Inflammatory macrophage treated with lipopolysaccharide for 1 hour (primary cell): ENCODE measurements around the gene CD72.
"Not testable (repeated sequence)": the region's sequence is repeated elsewhere in the genome, so short reads cannot be mapped to it uniquely, and the experiment has no call there.

Experiments used
- DNase-seq, 2 donors: peaks; one replicate each; pipeline ENCODE4 v3.0.0-alpha.2; 2020 to 2022

Gene CD72

GRCh38 chr9:35583521-35583920 lies 34.7 kb downstream of the CD72 start:
- DNase-seq = not testable (repeated sequence)

DNA sequence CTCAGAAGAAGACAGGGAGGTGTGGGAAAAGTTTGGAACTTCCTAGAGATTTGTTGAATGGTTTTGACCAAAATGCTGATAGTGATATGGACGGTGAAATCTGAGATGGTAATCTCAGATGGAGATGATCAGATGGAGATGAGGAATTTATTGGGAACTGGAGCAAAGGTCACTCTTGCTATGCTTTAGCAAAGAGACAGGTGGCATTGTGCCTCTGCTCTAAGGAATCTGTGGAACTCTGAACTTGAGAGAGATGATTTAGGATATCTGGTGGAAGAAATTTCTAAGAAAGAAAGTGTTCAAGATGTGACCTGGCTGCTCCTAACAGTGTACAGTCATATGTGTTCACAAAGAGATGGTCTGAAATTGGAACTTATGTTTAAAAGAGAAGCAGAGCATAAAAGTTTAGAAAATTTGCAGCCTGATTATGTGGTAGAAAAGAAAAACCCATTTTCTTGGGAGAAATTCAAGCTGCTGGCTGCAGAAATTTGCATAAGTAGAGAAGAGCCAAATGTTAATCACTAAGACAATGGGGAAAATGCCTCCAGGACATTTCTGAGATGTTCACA lies 38.5 kb downstream of the CD72 start:
- DNase-seq = not testable (repeated sequence)

GRCh38 chr9:35579130-35579529 lies 39.1 kb downstream of the CD72 start:
- peak; percentile 68 to 75 for DNase-seq

GRCh38 chr9:35577486-35577885 lies 40.7 kb downstream of the CD72 start:
- no peak for DNase-seq

- no peak for DNase-seq
These were observed 42.7 kb downstream of the CD72 start for GRCh38 chr9:35575478-35575877.

DNA sequence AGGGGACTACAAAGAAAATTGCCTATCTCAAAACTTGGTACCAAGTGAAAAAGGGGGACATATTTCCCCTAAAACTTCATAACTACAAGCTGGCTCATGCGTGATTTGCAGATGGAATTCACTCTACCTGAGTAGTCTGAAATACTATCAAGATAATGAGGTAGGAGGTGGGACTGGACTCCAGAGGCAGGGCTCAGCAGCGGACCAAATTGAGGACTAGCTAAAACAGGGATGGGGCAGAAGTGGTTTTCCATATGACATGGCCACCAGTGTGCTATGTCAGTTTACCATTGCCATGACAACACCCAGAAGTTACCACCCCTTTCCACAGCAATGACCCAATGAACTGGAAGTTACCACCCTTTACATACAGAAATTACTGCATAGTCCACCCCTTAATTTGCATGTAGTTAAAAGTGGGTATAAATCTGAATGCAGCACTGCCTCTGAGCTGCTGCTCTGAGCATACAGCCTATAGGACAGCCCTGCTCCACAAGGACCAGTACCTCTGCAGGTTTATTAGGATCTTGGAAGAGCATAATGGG lies 43.6 kb downstream of the CD72 start:
- no peak for DNase-seq

- DNase-seq = no peak
These were observed 47.3 kb downstream of the CD72 start for GRCh38 chr9:35570709-35571504.

DNA sequence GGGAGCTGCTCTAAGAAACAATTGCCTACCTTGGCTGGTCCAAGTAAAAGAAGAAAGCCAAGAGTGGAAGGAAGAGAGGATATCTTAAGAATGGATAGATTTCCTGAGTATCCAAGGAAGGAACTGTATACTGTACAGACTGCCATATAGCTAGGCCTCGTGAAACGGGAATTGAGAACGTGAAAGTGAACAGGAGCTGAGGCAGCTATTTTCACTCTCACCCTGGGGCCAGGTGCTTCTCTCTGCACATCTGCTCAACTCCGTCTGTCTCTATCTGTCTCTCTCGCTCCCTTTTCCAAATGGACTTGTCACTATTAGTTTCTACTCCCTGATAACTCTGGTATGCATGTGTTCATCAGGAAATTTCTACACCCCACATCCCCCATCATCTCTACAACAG lies 49.0 kb downstream of the CD72 start:
- peak in 1 of 2 donors; percentile 15 for DNase-seq

DNA sequence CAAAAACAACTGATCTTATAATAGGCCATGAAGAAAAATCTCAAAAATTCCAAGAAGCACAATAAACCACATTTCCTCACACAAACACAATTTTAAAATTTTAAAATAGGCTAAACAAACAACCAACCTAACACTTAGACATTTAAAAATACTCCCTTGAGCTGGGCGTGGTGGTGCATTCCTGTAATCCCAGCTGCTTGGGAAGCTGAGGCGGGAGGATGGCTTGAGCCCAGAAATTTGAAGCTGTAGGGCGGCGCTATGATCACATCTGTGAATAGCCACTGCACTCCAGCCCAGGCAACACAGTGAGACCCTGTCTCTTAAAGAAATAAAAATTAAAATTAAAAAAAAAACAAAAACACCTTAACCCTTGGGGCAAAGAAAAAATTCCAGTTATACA lies 50.0 kb downstream of the CD72 start:
- DNase-seq = no peak

DNA sequence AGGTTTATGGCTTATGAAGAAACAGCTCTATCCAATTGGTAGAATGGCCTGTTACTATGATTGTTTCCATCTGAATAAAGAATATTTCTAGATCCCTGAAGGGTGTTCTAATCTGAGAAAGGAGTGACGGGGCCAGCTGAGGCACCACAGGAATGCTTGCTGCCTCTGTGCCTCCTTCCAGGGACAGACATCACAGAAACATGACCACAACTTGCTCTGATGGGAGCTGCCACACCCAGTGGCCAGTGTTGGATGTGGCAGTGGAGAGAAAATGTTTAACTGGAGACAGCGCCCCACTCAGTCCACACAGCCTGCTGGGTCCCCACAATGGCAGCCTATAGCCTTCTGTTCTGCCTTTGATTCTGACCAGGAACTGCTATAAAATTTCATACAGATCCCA lies 51.8 kb downstream of the CD72 start:
- no peak for DNase-seq

DNA sequence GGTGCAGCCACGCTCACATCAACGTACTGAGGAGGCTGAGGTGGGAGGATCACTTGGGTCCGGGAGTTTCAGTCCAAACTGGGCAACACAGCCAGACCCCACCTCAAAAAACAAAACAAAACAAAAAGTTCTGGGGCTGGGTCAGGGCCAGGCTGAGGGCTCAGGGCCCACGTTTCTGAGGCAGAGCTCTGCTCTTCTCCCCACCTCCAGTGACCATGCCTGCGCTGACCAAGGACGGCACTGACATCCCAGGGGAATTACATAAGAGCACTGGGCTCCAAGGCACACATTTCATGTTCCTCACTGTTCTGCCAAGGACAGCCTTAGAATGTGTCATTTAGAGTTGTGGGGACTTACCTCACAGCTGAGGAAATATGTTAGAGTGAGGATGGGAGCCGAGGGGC lies 53.6 kb downstream of the CD72 start:
- no peak for DNase-seq

DNA sequence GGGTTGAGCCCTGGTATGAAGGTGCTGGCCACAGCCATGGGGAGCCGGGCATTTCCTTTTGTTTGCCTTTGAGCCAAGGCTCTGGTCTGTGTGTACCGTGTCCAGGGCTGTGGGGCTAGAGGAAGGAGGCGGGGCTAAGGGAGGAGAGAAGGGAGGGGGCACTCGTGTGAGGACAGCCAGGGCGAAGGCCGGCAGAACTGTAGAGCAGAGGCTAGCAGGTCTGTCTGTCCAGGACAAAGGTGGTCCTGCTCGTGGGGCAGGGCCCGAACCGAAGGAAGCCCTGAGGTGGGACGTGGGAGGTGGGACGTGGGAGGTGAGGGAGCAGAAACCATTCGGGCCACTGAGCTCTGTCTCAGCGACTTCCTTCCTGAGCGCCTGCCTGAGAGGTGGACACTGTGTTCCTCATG lies 54.4 kb downstream of the CD72 start:
- no peak for DNase-seq

DNA sequence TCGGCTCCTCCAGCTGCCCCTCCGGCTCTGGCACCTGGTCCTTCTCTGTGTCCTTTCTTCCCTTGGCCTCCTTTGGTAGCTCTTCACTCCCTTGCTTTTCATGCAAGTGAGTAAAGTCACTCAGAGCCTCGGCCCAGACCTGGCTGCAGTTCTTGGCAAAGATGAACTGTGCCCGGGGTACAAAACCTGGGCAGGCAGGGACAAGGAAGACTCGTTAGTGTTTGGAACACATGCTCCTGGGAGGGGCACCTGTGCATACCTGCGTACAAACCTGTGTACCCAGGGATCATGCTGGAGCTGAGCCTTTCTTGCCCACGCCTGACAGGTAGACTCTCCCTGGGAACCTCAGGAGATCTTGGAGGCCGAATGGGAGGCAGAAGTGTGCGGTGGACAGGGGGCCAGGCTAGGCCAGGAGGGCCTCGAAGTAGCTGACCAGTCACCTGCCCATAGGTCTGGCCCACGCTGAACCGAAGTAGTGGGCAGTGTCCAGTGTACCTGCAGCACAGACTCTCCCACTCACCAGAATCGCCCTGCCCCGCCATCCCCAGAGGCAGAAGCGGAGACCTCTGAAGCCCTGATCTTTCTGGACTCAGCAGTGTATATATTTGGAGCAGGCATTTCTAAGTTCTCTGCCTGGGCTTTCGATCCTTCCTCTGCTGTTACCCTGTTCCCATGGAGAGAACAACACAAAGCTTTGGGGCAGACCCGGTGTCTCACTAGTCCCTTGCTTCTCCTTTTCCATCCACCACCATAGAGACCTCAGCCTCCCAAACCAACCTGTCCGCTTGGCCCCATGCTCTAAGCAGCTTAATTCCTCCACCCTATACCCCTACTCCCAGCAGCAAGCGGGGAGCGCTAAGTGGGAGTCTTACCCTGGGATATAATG lies 55.1 kb downstream of the CD72 start:
- DNase-seq = no peak

DNA sequence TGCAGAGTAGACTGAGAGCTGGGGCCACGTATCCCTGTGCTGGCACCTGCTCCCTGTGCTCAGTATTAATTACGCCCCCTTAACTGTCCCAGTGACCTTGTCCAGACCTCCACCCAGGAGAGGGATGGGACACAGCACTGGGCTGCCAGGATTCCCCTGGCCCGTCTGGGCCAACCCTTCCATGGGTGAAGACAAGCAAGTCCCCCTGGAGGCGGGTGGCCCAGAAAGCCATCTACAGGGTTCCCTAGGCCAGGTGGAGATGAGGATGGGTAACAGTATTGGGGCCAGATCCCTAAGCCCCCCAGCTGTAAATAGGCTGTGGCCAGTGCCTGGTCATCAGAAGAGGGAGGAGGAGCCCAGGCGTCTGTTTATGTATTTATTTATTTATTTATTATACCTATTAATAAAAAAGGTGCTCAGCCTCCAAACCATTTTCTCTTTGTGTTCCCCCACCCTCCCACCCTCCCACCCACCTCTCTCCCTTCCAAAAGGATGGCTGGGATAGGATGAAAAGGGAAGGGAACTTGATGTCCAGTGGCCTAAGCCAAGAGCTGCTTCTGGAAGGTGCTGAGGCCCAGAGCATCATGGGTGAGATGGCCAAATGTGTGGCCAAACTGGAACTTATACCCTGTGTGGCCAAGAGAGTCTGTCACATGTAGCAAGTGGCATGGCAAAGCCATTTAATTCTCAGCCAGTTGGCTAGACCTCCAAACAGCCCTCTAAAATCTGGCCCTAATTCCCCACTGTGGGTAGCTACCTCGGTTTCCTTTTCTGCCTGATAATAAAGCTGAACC lies 56.5 kb downstream of the CD72 start:
- DNase-seq = no peak

DNA sequence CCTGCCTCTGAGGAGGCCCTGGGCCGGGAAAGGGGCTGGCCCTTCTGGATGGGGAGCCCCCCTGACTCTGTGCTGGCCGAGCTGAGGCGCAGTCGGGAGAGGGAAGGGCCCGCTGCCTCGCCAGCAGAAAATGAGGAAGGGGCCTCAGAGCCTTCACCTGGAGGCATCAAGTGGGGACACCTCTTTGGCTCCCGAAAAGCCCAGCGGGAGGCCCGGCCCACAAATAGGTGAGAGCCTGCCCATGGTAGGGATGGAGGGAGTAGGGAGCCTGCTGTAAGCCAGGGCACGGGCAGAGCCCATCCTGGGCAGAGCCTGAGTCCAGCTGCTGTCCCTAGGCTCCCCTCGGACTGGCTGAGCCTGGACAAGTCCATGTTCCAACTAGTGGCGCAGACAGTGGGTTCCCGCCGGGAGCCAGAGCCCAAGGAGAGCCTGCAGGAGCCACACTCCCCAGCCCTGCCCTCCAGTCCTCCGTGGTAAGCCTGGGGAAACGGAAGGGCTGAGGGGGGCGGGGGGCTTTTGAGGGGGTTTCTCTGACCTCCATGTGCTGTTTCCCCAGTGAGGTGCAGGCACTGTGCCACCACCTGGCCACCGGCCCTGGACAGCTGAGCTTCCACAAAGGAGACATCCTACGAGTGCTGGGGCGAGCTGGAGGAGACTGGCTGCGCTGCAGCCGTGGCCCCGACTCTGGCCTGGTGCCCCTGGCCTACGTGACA lies 57.4 kb downstream of the CD72 start:
- DNase-seq = no peak
